Kidney (tissue), 14 donors: ENCODE data around the gene ENDOG. TPM values are rescaled to one million over a fixed set of nuclear protein-coding genes. Genes with fewer than 3 reads are reported as not detected.

Experiments used
- DNase-seq, 5 donors: peaks; one replicate each; pipeline ENCODE4 v3.0.0-alpha.2; 2013 to 2020
- FAIRE-seq: peaks from 2 replicates; lab custom pipeline; 2012; peaks lifted over from hg19 to GRCh38; lab: Jason Lieb, UNC
- H3K27ac ChIP-seq, 2 donors: one replicate each; pipeline ENCODE4 v1.7.0; 2013; ENCODE audit warnings: low read depth in 2 of 2, low read length in 2 of 2, inconsistent platforms in 1 of 2
- H3K27me3 ChIP-seq: one replicate; pipeline ENCODE4 v1.7.1; 2013; ENCODE audit warnings: low read length, inconsistent platforms; ENCODE audit not compliant: control insufficient read depth, insufficient read depth
- H3K36me3 ChIP-seq, 3 donors: one replicate each; pipeline versions ENCODE4 v1.7.0 to v1.7.1; 2013; ENCODE audit warnings: low read length in 3 of 3, control low read depth in 1 of 3, inconsistent platforms in 1 of 3; ENCODE audit not compliant: insufficient read depth in 3 of 3, control insufficient read depth in 2 of 3
- H3K4me1 ChIP-seq, 3 donors: one replicate each; pipeline versions ENCODE4 v1.7.0 to v1.7.1; 2013; ENCODE audit warnings: low read length in 3 of 3, inconsistent platforms in 1 of 3, low read depth in 1 of 3; ENCODE audit not compliant: control insufficient read depth in 2 of 3, insufficient read depth in 2 of 3
- H3K4me3 ChIP-seq, 3 donors: one replicate each; pipeline versions ENCODE4 v1.7.0 to v1.8.1; 2013; ENCODE audit warnings: low read length in 3 of 3, control low read depth in 1 of 3, inconsistent platforms in 1 of 3
- H3K9ac ChIP-seq, 3 donors: one replicate each; pipeline versions ENCODE4 v1.7.0 to v1.7.1; 2013; ENCODE audit warnings: low read length in 3 of 3, control low read depth in 1 of 3, inconsistent platforms in 1 of 3
- H3K9me3 ChIP-seq, 3 donors: one replicate each; pipeline versions ENCODE4 v1.7.0 to v1.7.1; 2013; ENCODE audit warnings: low read length in 3 of 3, control low read depth in 1 of 3, inconsistent platforms in 1 of 3; ENCODE audit not compliant: control insufficient read depth in 2 of 3, insufficient read depth in 1 of 3
- CTCF ChIP-seq: IDR thresholded peaks from 3 replicates; pipeline ENCODE4 v1.5.1; 2012; ENCODE audit warnings: mild to moderate bottlenecking, moderate library complexity, borderline replicate concordance; ENCODE audit not compliant: insufficient read depth; ENCODE audit errors: extremely low read depth
- intact Hi-C: fragments of 100-400 bp; cut with DNase I; formaldehyde crosslinking; loops from one replicate; pipeline ENCODE4 v1.11.1; 2022
- polyA plus RNA-seq: library from polyadenylated mRNA; stranded (reverse); fragments of 350-450 nt; fragmentation: Illumina TruSeq; extraction: RNeasy Lipid Tissue Mini Kit (QIAGEN cat#74804); gene quantifications from one replicate; pipeline ENCODE4 v1.2.3, GENCODE V29; 2014; ENCODE audit warnings: low read depth, low replicate concordance; ENCODE audit not compliant: insufficient read depth
- total RNA-seq: library from RNA; stranded (reverse); fragmentation: NEBNext Ultra II Directional; extraction: Animal tissue kit (Norgen Biotek cat#: 25700); gene quantifications from one replicate; pipeline ENCODE4 v1.2.1, GENCODE V29; 2021
- donor health status: control.
- donor health status: control.
- donor health status: control.
- donor health status: control.
- donor health status: control.
- donor health status: DM: yes; HTN: yes; CAD: no.
- donor health status: Normal renal cell carcinoma (clear cell type).

Gene ENDOG
- total and polyA plus RNA-seq, 2 donors from 2014 or later, result 20.6 to 59.9 TPM

DNA sequence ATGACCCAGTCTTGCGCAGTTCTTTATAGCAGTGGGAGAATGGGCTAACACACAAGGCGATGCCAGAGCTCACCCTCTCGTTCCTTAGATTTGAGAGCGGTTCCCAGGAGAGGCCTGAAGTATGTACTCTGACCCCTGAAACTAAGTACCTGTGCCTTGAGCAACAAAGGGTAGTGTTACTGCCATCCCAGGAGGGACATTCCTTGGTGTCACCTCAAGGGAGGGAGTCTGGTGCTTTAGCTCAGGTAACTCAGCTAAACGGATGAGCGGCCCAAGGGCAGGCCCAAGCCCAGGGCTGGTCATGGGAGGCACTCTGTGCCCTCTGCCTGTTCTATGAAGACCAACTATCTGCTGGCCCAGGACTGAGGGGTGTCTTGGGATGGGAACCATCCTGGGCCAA lies 43.2 kb downstream of the ENDOG start:
- Histone ChIP-seq H3K9me3 (no peaks in the 10 kb centered on the region), H3K27ac (no peak overlapping the region), H3K9ac (no peak overlapping the region), H3K27me3 (no peaks in the 10 kb centered on the region), H3K4me1 (peaks cover 0 to 8% (median 3%) of the 10 kb centered on the region in 3 donors), H3K36me3 (no peaks in the 10 kb centered on the region), H3K4me3 (no peak overlapping the region)
- no peak for TF ChIP-seq CTCF
- no peak for FAIRE-seq
- peak in 1 of 5 donors; percentile 37 for DNase-seq
- intact Hi-C loops, result loop anchor here (5.0 kb wide), 1 partner anchor 71 kb away; no protein-coding TSS in a partner anchor

- Histone ChIP-seq H3K4me3 (no peak overlapping the region), H3K9me3 (no peaks in the 10 kb centered on the region), H3K27me3 (no peaks in the 10 kb centered on the region), H3K36me3 (no peaks in the 10 kb centered on the region), H3K27ac (no peak overlapping the region), H3K9ac (no peak overlapping the region), H3K4me1 (peaks cover 0 to 8% (median 3%) of the 10 kb centered on the region in 3 donors)
- TF ChIP-seq CTCF, result no peak
- no peak for FAIRE-seq
- intact Hi-C loops, result loop anchor here (5.0 kb wide), 1 partner anchor 70 kb away; no protein-coding TSS in a partner anchor
- DNase-seq, result peak in 1 of 5 donors; percentile 72
Observed at GRCh38 chr9:128862401-128862851, 44.1 kb downstream of the ENDOG start.

DNA sequence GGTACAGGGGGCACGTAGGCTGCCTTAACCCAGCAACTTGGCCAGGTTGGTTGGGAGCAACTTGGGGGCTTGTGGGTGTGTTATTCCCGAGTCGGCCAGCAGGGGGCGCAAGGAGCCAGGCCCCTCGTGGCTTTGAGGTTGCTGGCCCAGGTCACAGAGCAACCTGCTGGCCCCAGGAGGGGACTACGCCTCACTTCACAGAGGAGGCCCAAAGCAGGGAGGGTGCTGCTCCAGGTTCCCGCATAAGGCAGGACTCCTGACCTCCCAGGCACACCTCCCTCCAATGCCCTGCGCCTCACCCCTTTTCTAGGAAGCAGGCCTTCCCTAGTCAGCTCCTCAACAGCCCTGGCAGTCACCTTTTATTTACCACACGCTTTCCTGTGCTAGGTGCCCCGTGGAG lies 45.3 kb downstream of the ENDOG start:
- H3K4me3 ChIP-seq, result no peak overlapping the region
- H3K27me3 ChIP-seq, result no peaks in the 10 kb centered on the region
- DNase-seq (peak; percentile 53 to 87 (median 68)), FAIRE-seq (no peak)
- no peak overlapping the region for H3K9ac ChIP-seq
- no peak overlapping the region for H3K27ac ChIP-seq
- no peaks in the 10 kb centered on the region for H3K9me3 ChIP-seq
- peak; percentile 92 for TF ChIP-seq CTCF
- H3K36me3 ChIP-seq, result no peaks in the 10 kb centered on the region
- intact Hi-C loops, result loop anchor here (5.0 kb wide), 1 partner anchor 69 kb away; no protein-coding TSS in a partner anchor
- peaks cover 0 to 8% (median 3%) of the 10 kb centered on the region in 3 donors for H3K4me1 ChIP-seq
